ENCODE measurements around the gene TEP1.

TEP1 gene

DNA sequence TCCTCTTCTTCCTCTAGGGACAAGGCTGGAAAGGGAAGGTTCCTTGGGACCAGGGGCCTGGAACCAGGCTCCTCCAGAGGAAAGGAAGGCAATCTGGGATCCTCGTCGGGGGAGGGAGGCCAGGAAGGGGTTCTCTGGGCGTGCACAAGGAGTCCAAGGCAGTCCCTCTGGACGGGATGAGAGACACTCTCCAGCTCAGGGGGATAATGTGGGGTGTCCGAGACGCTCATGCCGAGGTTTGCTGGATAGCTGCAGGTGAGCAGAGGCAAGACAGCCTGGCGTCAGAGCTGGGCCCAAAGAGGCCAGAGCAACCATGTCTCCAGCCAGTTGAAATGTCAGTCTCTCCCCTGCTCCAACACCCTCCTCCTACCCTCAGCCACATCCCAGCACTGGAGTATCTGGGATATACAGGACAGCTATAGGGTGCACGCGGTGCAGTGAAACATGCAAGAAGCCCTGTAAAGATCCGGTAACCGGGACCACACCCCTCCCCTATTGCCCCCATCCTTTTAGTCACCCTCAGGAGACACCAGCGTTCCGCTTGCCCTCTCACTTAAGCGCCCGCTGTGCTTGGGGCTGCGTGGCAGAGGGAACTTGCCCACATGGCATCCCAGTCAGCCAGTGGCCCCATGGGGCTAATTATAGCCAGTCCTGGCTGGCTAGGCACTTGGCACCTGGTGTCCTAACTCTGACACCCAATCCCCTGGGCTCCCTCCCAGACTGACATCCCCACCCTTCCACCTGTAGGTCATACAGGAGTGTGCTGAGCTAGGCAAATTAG is 22.5 kb upstream of the TEP1 start, which contains the start of gene KLHL33:
KLHL33 (minus strand) TSS at position 585 of the 781 bp plus-strand sequence; CDS start at position 230, 355 bp downstream.
- Histone ChIP-seq H3K27ac (no peak within 1 kb of the TSS), H3K36me3 (no peaks in the 10 kb centered on the region), H3K27me3 (no peaks in the 10 kb centered on the region), H3K9me3 (no peaks in the 10 kb centered on the region), H3K4me1 (ENCODE audit: control insufficient read depth in 1 of 2, insufficient read depth in 1 of 2, low read depth in 1 of 2, low read length in 1 of 2) (peaks cover 3 to 4% of the 10 kb centered on the region in 2 experiments), H3K4me3 (ENCODE audit: low read depth in 1 of 2, low read length in 1 of 2) (no peak within 1 kb of the TSS)
- TF ChIP-seq, protein P1, sequence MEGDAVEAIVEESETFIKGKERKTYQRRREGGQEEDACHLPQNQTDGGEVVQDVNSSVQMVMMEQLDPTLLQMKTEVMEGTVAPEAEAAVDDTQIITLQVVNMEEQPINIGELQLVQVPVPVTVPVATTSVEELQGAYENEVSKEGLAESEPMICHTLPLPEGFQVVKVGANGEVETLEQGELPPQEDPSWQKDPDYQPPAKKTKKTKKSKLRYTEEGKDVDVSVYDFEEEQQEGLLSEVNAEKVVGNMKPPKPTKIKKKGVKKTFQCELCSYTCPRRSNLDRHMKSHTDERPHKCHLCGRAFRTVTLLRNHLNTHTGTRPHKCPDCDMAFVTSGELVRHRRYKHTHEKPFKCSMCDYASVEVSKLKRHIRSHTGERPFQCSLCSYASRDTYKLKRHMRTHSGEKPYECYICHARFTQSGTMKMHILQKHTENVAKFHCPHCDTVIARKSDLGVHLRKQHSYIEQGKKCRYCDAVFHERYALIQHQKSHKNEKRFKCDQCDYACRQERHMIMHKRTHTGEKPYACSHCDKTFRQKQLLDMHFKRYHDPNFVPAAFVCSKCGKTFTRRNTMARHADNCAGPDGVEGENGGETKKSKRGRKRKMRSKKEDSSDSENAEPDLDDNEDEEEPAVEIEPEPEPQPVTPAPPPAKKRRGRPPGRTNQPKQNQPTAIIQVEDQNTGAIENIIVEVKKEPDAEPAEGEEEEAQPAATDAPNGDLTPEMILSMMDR (IDR thresholded peaks at IDR 0.05): no peak

DNA sequence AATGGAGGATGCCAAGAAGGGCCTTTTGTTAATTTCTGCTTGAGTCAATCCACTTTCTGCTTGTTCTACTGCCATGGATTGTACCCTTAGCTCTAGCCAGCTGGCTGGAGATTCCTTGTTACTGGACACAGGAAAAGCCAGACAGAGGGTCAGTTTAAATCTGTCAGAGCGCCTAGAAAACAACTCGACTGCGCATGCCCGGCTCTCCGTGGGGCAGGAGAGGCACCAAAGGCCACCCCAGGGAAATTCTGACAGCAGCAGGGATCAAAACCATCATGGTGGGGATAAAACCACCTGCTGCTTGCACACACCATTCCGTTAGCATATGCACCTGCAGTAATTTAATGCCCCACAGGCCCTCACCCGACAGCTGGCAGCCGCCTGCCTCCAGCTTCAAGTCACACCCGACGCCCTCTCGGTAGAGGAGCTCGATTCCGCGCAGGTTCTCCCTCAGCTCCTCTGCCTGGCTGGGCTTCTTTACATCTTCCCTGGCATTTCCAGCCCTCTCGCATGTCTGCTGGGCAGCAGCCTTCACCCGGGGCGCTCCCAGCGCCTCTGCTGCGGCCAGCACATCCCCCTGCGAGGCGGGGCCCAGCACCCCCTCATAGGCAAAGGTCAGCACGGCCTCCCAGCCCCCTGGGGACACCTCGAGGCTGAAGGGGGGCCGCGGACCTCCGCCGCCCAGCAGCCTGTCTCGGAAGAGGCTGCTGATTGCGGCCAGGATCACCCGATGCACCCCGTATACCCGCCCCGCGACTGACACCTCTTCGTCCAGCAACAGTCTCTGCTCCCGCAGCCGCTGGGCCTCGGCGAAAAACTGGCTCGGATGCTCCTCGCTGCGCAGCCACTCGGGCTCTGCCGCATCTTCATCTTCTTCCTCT is 21.6 kb upstream of the TEP1 start:
- Histone ChIP-seq H3K27me3 (no peaks in the 10 kb centered on the region), H3K4me1 (ENCODE audit: control insufficient read depth in 1 of 2, insufficient read depth in 1 of 2, low read depth in 1 of 2, low read length in 1 of 2) (peaks cover 2% of the 10 kb centered on the region in 2 experiments), H3K36me3 (no peaks in the 10 kb centered on the region), H3K4me3 (ENCODE audit: low read depth in 1 of 2, low read length in 1 of 2) (no peak overlapping the region), H3K27ac (no peak overlapping the region), H3K9me3 (no peaks in the 10 kb centered on the region)
- TF ChIP-seq, protein P1 (IDR thresholded peaks at IDR 0.05): no peak

DNA sequence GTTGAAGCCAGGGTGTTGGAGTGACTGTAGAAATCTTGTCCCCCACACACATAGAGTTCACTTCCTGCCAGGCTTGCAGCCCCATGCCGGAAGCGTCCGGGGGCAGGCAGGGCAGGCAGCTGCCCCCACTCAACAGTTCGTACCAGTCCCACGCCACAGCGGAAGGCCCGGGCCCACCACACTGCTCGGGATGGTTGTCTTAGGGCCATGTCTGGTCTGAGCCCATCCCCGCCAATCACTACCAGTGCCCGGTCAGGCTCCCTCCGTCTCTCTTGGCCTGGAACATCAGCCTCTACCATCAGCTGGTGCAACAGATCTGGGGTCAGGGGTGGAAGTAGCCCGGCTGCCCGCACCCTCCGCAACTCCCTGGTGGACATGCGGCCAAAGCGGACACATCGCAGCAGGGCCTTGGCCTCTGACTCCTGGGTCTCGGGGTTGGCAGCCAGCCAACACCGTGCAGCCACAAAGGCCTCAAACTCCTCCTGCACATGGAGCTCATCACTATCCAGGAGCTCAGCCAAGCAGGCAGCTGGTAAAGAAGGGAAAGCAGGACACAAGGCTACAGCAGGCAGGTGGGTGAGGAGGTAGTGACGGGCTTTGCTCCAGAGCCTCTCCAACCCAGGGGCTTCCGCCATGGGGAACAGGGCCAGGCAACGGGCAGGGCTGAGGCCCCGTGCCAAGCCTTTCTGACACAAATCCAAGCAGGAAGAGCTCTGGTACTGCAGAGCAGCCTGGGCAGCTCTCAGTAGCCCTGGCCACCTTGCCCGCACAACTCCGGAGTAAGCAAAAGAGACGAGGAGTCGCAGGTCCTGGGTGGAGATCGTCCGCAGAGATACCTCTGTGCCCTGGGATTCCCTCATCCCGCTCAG is 16.7 kb upstream of the TEP1 start:
- Histone ChIP-seq H3K4me1 (ENCODE audit: control insufficient read depth in 1 of 2, insufficient read depth in 1 of 2, low read depth in 1 of 2, low read length in 1 of 2) (peaks cover 30 to 32% of the 10 kb centered on the region in 2 experiments), H3K27me3 (no peaks in the 10 kb centered on the region), H3K4me3 (ENCODE audit: low read depth in 1 of 2, low read length in 1 of 2) (no peak overlapping the region), H3K9me3 (no peaks in the 10 kb centered on the region), H3K27ac (no peak overlapping the region), H3K36me3 (no peaks in the 10 kb centered on the region)
- TF ChIP-seq, protein P1 (IDR thresholded peaks at IDR 0.05): no peak

DNA sequence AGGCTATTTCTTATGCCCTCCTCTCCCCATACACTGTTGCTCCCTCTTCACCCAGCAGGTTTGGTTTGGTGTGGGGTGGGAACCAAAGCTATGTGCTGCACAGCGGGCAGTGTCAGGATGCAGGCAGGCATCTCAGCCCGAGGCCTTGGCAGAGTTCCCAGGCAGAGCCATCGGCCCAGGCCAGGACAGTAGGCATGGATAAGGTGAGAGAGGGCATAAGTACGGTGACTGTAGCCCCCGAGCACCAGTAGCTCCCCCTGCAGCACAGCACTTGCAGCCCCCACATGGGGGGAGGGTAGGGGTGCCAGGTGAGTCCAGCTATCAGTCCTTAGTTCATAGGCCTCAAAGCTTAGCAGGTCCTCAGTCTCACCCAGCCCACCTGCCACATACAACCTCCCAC is 15.5 kb upstream of the TEP1 start:
- Histone ChIP-seq H3K9me3 (no peaks in the 10 kb centered on the region), H3K27ac (peak overlapping the region; percentile 86), H3K36me3 (no peaks in the 10 kb centered on the region), H3K4me1 (ENCODE audit: control insufficient read depth in 1 of 2, insufficient read depth in 1 of 2, low read depth in 1 of 2, low read length in 1 of 2) (peaks cover 30 to 32% of the 10 kb centered on the region in 2 experiments), H3K4me3 (ENCODE audit: low read depth in 1 of 2, low read length in 1 of 2) (peak overlapping the region in 1 of 2 experiments; percentile 62), H3K27me3 (no peaks in the 10 kb centered on the region)
- TF ChIP-seq, protein P1 (IDR thresholded peaks at IDR 0.05): no peak

DNA sequence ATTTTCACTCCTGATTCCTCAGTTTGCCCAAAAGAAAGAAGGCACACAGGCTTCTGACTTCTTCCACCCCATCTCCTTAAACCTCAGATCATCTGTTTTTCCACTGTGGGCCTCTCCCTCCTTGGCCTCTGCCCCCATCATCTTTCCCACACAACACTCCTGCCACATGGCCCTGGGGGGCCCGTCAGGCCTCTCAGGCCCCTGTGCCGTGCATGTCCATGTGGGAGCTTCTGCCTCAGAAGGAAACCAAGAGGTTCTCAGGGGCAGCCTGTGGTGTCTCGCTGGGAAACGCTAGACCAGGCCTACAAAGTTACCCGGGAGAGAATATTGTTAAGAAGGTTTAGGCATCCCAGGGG is 14.7 kb upstream of the TEP1 start:
- Histone ChIP-seq H3K4me3 (ENCODE audit: low read depth in 1 of 2, low read length in 1 of 2) (peak overlapping the region; percentile 53 to 62), H3K36me3 (no peaks in the 10 kb centered on the region), H3K27ac (peak overlapping the region; percentile 86), H3K27me3 (no peaks in the 10 kb centered on the region), H3K9me3 (no peaks in the 10 kb centered on the region), H3K4me1 (ENCODE audit: control insufficient read depth in 1 of 2, insufficient read depth in 1 of 2, low read depth in 1 of 2, low read length in 1 of 2) (peaks cover 30 to 32% of the 10 kb centered on the region in 2 experiments)
- TF ChIP-seq, protein P1 (IDR thresholded peaks at IDR 0.05): no peak

All from neutrophil (primary cell).